ENCODE results near the gene ATP7B. TPM values are rescaled to one million over a fixed set of nuclear protein-coding genes. Genes with fewer than 3 reads are reported as not detected.

The ATP7B gene
- total RNA-seq, 2 donors from 2014 or later = 0.45 to 0.53 TPM

Other genes starting within 250 kb of the ATP7B start
- 1 to 10 TPM; 2.2 to 3.5 TPM for gene DHRS12, start 207.3 kb downstream of the ATP7B start, total RNA-seq
- not detected for gene TMEM272, start 166.3 kb downstream of the ATP7B start, total RNA-seq
- not detected for gene CCDC70, start 149.5 kb downstream of the ATP7B start, total RNA-seq
- 10 to 100 TPM; 31.8 to 39.8 TPM for gene ALG11, start 948 bp upstream of the ATP7B start, total RNA-seq
- gene UTP14C, start 13.2 kb upstream of the ATP7B start, total RNA-seq = 10 to 100 TPM; 11.1 to 11.6 TPM
- not detected for gene NEK5, start 117.6 kb upstream of the ATP7B start, total RNA-seq
- gene NEK3, start 148.1 kb upstream of the ATP7B start, total RNA-seq = 1 to 10 TPM; 3.4 to 3.7 TPM